ENCODE results near the gene MCUR1.
"Not testable (repeated sequence)": the region's sequence is repeated elsewhere in the genome, so short reads cannot be mapped to it uniquely, and the experiment has no call there.

The MCUR1 gene

DNA sequence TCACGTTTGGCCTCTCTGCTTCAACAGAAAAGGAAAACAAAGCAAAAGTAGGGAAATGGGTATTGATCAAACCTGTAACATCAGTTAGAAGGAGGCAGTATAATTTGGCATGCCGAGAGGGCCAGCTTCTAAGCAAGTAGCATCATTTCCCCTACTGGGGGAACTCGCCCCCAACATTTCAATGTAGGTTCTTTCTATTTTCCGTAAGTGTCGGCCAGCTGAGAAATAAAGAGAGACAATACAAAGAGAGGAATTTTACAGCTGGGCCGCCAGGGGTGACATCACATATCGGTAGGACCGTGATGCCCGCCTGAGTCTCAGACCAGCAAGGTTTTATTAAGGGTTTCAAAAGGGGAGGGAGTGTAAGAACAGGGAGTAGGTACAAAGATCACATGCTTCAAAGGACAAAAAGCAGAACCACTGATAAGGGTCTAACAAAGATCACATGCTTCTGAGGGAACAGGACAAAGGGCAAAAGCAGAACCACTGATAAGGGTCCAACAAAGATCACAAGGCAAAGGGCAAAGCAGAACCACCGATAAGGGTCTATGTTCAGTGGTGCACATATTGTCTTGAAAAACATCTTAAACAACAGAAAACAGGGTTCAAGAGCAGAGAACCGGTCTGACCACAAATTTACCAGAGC is 14.4 kb upstream of the MCUR1 start:
- DNase-seq (ENCODE audit: low read depth, low spot score), result not testable (repeated sequence)

DNA sequence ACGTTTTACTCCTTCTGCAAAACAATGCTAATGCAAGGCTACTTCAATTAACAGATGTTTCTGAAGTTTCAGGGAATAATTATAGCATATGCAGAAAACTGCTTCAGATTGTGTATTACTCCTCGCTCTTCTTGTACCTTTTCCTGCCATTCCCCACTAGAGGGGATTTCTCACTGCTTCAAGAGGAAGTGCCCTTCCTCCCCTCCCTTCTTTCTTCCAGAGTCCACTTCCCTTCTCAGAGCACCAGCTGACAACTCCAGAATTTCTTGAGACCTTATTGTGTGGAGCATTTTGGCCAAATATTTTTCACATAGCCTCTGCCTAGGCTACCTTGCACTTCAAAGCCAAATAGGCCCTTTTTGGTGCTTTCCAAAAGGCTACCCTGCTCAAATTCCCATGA is 12.7 kb upstream of the MCUR1 start:
- DNase-seq (ENCODE audit: low read depth, low spot score), result no peak

DNA sequence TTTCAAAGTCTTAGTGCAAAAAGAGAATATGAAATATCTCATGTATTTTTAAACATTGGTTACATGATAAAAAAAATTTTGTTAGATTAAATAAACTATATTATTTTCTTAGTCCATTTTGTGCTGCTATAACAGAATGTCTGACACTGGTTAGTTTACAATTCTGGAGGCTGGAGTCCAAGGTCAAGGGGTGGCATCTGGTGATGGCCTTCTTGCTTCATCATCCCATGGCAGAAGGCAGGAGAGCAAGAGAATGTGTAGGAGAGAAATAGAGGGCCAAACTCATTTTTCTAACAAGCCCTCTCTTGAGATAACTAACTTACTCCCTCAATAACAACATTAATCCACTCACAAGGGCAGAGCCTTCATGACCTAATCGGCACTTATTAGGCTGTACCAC is 11.5 kb upstream of the MCUR1 start:
- DNase-seq (ENCODE audit: low read depth, low spot score), result no peak

DNA sequence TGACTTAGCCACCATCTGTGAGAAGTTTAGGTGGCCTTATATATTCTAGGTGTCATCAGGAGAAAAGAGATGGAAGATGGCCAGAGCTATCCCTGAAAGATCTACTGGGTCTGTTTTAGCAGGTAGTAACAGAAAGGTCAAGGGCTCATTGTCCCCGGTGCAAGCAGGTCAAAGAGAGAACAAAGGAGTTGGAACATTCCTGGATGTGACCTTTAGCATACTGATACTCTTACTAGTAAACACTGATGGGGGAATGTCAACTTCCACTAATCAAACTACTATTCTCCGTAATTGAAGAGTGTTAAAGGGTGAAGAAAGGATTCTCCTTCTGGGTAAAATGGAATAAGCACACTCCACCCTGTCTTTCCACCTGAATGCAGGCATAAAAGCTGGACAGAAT is 4.0 kb upstream of the MCUR1 start:
- no peak for DNase-seq (ENCODE audit: low read depth, low spot score)

DNA sequence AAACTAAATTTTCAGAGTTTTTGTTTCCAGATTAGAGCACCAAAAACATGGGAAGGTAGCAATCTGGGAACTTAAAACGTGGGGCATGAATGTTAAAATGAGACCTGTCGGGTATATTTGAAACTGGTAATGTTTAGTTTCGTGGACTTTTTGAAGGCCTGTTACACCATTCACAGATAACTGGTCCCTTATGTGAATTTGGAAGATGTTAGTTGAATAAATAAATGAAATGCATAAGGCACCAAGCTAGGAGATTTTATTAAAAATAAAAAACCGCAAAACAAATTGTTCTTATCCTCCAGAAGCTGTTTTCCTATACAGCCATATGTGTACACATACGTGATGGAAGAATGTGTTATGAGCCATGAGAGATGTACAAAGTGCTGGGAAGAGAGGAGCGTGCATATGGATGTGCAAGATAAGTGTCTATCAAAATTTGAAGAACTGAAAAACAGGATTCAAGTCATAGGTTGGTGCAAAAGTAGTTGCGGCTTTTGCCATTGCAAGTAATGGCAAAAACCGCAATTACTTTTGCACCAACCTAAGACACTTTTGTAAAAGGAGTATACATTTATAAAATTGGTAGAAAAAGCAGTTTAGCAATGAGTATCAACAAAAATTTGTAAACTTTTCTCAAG is 700 bp upstream of the MCUR1 start:
- no peak for DNase-seq (ENCODE audit: low read depth, low spot score)

DNA sequence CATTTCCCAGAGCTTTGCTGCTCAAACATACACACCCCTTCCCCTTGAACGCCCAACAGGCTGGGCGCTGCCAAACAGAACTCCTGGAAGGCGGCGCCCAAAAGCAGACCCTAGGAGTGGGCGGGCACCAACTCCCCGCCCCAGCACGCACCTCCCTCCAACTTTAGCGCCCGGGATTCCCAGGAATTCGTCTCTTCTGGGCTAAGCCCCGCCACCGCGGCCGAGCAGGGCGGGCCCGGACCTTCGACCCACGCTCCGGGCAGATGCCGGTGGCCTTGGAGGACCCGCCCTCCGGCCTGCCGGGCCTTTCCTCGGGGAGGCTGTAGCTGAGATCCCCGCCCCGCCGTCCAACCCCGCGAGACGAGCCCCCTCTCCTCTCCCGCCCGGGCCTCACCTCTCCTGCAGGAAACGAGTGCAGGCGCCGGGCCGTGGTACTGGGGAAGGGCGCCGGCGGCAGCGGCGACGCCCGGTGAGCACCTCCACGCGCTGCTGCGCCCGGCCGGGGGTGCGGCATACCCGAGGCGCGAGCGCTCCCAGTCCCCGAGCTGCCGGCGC is 659 bp downstream of the MCUR1 start:
- peak; percentile 56 for DNase-seq (ENCODE audit: low read depth, low spot score)

DNA sequence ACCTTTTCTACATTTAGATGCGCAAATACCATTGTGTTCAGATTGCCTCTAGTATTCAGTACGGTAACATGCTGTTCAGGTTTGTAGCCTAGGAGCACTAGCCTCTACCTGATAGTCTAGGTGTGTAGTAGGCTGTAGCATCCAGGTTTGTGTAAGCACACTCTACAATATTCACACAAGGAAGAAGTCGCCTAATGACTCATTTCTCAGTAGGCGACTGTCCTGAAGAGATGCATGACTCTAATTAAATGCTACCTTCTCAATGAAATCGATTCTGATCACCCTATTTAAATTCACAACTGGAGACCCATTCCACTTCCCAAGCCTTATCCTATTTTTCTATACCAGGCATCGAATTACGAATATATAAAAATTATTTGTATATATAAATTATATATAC is 1.3 kb downstream of the MCUR1 start:
- no peak for DNase-seq (ENCODE audit: low read depth, low spot score)

DNA sequence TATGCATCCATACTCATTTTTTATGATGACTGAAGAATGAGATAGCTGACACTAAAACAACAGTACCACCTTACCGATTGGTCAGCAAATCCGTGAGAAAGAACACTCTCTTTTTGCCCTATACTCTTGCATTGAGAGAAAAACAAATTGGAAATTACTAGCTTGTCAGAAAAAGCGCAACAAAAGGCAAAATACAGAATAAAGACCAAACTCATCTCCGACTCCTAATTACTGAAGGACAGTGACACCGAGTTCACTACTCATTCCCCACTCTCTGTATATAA is 2.1 kb downstream of the MCUR1 start:
- DNase-seq (ENCODE audit: low read depth, low spot score), result no peak

DNA sequence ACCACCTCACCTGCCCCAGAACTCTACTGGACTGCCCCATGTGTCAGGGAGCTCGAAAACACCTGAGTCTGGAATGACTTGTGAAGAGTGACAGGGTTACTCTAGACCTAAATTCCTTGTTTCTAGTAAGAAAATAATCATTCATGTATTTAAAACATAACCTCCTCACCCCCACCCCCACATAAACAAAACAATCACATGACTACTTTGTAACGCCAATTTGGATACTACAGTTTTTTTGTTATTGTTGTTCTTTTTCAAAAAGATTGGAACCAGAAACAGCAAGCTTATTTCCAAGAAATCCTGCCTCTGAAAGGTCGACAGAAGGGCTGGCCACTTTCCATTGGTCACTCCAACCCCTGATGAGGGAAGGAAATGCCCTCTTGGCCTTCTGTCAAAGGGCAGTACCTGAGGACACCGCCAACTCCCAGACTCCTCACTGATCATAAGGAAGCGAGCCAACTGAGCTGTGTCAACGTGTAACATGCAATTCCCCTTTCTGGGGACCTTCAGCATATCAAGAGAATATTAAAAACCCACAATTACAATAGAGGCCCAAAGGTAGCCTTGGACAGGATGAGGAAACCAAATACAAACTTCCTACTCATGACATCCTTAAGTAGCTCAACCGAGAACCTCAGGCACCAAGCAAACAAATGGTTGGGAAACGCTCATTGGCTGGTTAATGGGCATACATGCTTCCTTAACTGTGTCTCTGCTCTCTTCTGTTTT is 2.6 kb downstream of the MCUR1 start:
- DNase-seq (ENCODE audit: low read depth, low spot score), result no peak

DNA sequence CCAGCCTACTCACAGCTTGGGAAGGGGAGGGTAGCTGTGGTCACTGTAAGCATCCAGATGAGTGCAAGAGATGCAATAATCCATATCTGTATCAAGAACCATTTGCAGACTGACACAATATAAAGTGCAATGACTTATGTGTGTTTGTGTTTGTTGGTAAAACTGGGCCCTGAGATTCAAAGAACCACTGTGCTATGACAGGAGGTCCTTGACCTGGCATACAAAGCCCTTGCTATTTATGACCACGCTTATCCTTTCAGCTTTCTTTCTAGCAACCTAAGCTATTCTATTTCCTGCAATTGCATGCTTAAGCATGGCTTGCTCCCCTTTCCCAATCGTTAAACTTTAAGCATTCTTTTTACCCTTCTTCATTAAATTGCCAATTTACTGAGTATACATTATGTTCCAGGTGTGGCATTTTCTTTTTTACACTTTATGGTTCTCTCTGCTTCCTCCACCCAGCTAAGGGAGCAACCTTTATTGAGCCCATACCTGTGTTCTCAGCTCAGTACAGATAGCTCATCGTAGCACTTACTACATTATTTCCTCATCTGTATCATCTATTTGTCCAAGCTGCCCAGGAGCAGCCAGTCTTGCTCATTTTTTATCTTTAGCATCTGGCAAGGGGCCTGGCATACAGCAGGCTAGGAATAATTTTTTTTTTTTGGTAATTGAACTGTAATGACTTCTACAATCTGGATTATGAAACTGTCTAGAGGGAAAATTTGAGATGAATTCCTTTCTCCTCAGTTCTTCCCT is 3.5 kb downstream of the MCUR1 start:
- no peak for DNase-seq (ENCODE audit: low read depth, low spot score)

DNA sequence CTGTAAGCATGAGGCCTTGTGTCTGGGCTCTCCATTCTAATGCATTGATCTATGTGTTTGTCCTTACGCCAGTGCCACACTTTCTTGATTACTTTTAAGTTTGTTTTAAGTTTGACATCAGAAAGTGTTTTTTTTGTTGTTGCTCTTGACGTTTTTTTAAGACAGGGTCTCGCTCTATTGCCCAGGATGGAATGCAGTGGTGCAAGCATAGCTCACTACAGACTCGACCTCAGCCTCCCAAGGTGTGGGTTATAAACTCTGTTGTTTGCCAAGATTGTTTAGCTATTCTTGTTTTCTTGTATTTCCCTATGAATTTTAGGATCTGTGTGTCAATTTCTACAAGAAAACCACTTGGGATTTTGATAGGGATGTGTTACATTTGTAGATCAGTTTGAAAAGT is 5.6 kb downstream of the MCUR1 start:
- DNase-seq (ENCODE audit: low read depth, low spot score), result no peak

DNA sequence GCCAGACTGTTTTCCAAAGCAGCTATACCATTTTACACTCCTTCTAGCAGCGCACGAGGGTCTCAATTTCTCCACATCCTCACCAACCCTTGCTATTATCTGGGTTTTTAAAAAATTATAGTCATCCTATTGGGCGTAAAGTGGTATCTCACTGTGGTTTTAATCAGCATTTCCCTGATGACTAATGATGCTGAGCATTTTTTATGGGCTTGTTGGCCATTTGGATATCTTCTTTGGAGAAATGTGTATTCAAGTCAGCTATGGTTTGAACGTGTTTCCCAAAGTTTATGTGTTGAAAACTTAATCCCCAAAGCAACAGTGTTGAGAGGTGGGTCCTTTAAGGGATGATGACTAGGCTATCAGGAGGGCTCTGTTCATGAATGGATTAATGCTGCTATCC is 6.7 kb downstream of the MCUR1 start:
- no peak for DNase-seq (ENCODE audit: low read depth, low spot score)

DNA sequence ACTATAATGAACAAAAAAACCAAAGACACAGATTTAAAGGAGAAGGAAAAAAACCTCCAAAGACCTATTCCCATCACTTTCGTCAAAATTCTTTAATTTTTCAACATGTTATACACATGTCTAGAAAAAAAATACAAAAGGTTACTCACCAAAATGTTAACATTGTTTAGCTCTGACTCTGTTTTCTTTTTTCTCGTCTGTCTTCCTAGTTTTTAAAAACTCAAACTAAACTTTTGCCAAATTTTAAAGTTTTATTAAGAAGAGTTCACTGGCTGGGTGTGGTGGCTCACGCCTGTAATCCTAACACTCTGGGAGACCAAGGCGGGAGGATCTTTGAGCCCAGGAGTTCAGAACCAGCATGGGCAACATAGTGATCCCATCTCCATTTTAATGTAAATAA is 10.8 kb downstream of the MCUR1 start:
- DNase-seq (ENCODE audit: low read depth, low spot score), result no peak

DNA sequence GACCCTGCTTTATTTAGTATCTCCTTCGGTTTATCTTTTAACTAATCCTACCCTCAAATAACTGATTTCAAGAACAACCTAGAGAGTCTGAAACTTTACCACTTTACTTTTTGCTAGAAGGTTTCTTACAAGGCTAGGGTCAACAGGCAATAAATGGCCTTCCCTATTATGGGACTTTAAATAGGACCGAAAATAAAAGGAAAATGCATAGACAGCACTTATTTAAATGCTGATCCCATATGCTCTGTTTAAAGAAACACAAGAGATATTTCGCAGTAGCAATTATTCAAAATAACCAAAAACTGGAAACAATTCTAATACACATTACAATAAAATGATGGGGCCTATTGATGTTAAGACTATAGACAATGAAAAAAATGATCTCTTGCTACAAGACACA is 13.7 kb downstream of the MCUR1 start:
- no peak for DNase-seq (ENCODE audit: low read depth, low spot score)

DNA sequence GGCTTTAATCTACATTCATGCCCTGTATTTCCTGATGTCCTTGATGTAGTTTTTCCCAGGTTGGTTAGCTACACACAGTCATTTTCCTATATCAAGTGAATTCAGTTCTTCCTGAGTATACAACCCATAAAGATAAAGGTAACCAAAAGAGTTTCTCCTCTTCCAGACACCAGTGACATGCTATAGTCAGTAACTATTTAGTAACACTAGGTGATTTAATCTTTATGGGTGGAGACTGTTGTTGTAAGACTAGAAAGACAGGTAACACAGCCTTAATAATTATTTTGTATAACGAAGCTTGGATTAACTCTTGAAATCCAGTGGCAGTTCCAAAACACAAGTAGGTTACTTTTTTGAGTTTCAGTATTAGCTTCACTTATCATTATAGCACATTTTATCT is 17.6 kb downstream of the MCUR1 start:
- DNase-seq (ENCODE audit: low read depth, low spot score), result no peak

DNA sequence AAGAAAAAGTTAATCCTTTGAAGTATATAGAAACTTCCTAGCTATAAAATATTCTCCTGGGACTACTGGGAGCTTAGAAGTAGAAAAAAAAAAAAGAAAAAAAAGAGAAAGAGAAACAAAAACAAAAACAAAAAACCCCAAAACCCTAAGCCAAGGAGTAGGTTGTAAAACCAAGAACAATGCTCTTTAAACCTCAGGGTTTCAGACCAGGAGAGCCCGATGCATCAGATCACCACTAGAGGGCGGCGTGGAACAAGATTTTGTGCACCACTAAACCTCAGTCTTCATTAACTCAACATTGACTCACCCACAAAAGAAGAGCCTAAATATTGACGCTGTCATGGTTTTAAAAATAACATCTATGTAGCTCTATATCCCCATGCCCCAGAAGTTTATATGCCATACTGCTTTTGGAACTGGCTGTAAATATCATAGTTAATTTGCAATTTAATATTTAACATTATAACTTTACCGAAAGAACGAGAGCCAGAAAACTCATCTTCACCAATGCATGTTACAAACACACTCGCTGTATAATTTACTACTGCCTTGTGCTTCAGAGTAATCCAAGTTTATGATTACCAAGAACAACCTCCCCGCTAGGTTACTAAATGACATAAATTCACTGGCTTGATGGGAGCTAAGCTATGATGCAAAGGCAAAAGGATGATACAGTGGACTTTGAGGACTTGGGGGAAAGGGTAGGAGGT is 19.2 kb downstream of the MCUR1 start:
- peak; percentile 23 for DNase-seq (ENCODE audit: low read depth, low spot score)

DNA sequence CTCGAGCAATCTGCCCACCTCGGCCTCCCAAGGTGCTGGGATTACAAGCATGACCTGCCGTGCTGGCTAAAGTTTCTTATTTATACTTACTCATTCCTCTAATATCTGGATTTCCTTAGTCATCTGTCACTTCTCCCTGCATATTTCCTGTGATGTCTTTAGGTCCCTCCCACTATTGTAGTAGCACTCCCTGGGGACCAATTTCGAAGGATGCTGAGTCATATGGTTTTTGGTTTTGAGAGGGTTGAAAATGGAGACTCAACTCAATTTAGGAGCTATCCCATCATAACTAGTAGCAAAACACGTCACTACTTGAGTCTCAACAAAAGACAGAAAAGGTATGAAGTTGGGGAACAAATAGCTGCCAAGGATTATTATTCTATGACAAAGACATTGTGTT is 20.2 kb downstream of the MCUR1 start:
- no peak for DNase-seq (ENCODE audit: low read depth, low spot score)

DNA sequence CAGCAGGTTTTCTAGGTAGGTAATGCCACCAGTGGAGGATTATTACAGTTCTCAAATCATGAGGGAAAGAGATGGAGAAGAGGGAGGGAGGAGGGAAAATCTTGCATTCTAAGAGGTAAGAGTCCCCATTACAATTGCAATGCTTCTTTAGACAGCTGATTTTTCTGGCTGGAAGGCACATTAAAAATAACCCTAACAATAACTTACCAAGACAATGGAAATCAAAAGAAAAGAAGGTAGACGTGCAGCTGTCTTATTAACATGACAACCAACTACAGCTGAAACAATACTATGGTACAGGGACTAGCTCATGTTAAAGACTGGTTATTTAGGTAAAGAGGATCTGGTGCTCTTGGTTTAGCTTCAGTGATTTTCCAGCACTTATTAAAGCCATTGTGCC is 24.6 kb downstream of the MCUR1 start:
- DNase-seq (ENCODE audit: low read depth, low spot score), result no peak

DNA sequence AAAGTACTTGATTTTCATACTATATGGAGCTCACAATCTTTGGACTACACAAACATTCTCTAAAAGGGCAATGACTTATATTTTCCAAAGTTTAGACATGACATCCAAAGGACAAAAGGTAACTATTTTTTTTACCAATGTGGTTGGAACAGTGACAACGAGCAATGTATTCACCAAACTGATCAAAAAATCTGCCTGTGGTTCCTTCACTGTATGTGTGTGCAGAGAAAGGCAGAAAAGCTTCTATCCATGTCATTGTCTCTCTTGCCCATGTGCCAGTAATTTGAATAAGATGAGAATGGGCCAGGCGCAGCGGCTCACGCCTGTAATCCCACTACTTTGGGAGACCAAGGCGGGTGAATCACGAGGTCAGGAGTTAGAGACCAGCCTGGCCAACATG is 25.5 kb downstream of the MCUR1 start:
- DNase-seq (ENCODE audit: low read depth, low spot score), result no peak

DNA sequence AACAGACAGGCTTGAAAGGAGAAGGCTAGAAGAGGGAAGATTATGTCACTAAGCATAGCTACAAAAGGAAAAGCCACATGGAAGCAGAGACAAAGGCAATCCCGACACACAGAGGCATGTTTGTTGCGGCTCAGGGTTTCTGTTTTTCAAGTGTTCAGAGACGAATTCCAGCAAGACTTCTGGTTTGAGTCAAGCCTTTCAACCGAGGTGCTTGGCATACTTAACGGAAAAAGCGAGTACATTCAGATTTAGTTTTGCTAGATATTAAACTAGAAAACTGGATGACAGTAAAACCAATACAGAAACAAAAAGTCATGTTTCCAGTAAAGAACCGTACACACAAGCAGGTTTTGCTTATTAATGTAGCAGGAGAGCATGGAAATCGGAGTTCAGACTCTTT is 27.2 kb downstream of the MCUR1 start:
- no peak for DNase-seq (ENCODE audit: low read depth, low spot score)

DNA sequence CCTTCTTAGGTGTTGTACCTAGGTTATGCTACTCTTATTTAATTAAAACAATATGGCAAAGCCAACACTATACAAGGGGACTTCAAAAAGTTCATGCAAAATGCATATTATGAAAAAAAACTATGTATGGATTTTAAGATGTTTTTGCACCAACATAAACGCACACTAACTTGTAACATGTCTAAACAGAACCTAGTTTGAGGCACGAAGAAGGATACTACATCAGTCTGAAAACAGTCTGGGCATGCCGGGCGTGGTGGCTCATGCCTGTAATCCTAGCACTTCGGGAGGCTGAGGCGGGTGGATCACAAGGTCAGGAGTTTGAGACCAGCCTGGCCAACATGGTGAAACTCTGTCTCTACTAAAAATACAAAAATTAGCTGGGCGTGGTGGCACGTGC is 34.2 kb downstream of the MCUR1 start:
- not testable (repeated sequence) for DNase-seq (ENCODE audit: low read depth, low spot score)

DNA sequence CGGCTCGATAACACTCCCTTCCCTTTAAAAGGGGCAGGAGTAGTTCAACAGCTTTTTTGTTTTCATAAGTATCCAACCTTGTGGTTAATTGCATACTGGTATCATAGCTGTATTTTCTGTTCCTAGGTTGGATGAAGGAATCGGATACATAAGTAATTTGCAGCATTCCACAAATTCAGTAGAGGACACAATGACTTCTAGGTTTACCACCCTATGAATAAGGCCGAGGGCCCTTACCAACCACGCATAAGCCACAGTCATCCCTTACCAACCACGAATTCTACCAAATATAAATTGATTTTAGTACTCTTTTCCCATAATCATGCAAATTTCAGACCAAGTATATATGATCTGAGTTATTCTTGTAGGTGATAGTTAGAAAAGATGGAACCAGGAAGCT is 36.3 kb downstream of the MCUR1 start:
- no peak for DNase-seq (ENCODE audit: low read depth, low spot score)

All from iPS DF 19.7 (cell line).